OCI-LY1 (cell line): ENCODE data around the gene DLGAP4.

Source experiments
- EZH2 ChIP-seq: fragments of 200-600 bp; sonication (generic), shearing (Covaris generic); IDR thresholded peaks from 2 replicates; pipeline ENCODE4 v1.8.0; 2017; ENCODE audit warnings: borderline replicate concordance, mixed run types, mild to moderate bottlenecking, antibody characterized with exemption, low read length, moderate library complexity, mixed read lengths
- TF ChIP-seq, protein P1 (sequence below): fragments of 200-600 bp; sonication (generic), shearing (Covaris generic); IDR thresholded peaks from 2 replicates; pipeline ENCODE4 v1.5.1; 2017; ENCODE audit warnings: mild to moderate bottlenecking, antibody characterized with exemption, low read length, moderate library complexity, mixed read lengths

DNA sequence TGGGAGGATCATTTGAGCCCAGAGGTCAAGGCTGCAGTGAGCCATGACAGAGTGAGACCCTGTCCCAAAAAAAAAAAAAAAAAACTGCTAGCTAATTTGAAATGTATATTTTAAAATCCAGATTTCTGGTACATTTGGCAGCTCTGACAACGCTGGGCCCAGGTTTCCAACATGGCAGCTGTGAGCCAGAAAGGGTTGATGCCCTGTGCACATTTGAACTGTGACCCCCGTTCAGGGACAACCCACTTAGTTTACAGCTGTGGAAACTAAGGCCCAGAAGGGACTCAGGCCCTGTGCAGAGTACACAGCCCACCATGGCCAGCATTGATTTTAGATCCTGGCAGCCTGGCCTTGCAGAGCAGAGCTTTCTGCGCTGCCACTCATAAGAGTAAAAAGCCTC, 179.1 kb downstream of the DLGAP4 start:
- TF ChIP-seq, protein P1, sequence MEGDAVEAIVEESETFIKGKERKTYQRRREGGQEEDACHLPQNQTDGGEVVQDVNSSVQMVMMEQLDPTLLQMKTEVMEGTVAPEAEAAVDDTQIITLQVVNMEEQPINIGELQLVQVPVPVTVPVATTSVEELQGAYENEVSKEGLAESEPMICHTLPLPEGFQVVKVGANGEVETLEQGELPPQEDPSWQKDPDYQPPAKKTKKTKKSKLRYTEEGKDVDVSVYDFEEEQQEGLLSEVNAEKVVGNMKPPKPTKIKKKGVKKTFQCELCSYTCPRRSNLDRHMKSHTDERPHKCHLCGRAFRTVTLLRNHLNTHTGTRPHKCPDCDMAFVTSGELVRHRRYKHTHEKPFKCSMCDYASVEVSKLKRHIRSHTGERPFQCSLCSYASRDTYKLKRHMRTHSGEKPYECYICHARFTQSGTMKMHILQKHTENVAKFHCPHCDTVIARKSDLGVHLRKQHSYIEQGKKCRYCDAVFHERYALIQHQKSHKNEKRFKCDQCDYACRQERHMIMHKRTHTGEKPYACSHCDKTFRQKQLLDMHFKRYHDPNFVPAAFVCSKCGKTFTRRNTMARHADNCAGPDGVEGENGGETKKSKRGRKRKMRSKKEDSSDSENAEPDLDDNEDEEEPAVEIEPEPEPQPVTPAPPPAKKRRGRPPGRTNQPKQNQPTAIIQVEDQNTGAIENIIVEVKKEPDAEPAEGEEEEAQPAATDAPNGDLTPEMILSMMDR = no peak
- no peak for TF ChIP-seq EZH2
